Measurements from ENCODE around the gene RAB20. TPM values are rescaled to one million over a fixed set of nuclear protein-coding genes. Genes with fewer than 3 reads are reported as not detected.

Gene RAB20
- polyA plus RNA-seq, 1 donor (not counting 4 experiments of a cell fraction or from before 2014, with no cell fraction given), result 4.3 TPM

DNA sequence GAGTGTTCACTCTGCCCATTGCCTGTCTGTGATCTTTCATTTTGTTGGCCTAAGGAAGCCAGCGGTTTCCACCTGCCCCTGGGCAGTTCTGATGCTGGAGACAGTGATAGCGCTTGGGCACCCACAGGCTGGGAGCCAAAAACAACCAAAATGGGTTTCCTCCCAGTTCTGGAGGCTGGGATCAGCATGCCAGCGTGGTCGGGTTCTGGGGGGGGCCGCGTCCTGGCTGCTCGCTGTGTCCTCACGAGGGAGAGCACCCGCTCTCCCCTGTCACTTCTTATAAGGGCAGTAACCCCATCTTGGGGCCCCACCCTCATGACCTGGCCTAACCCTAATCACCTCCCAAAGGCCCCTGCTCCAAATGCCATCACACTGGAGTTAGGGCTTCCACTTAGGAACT is 67.9 kb downstream of the RAB20 start:
- Histone ChIP-seq H3K9me1 (ENCODE audit: control insufficient read depth, extremely low read depth, insufficient read depth, low read length) (no peaks in the 10 kb centered on the region), H3K4me3 (ENCODE audit: control insufficient read depth in 2 of 3, extremely low read depth in 1 of 3, insufficient read depth in 2 of 3, low read depth in 1 of 3, low read length in 3 of 3) (no peak overlapping the region), H3K27me3 (ENCODE audit: control insufficient read depth, extremely low read depth, insufficient read depth, low read length) (no peaks in the 10 kb centered on the region), H4K20me1 (ENCODE audit: control insufficient read depth, extremely low read depth, insufficient read depth, low read length) (no peaks in the 10 kb centered on the region), H2AFZ (ENCODE audit: control insufficient read depth, low read length) (no peak overlapping the region), H3K9me3 (ENCODE audit: control insufficient read depth, low read depth, low read length) (no peaks in the 10 kb centered on the region), H3K79me2 (ENCODE audit: control insufficient read depth, insufficient read depth, low read length) (no peaks in the 10 kb centered on the region), H3K4me2 (ENCODE audit: control insufficient read depth, extremely low read depth, insufficient read depth, low read depth, low read length) (no peak overlapping the region), H3K27ac (ENCODE audit: control insufficient read depth, insufficient read depth, low read length) (no peak overlapping the region), H3K9ac (ENCODE audit: control insufficient read depth, extremely low read depth, insufficient read depth, low read length) (no peak overlapping the region), H3K4me1 (ENCODE audit: control insufficient read depth, extremely low read depth, insufficient read depth, low read length) (no peaks in the 10 kb centered on the region), H3K36me3 (ENCODE audit: control insufficient read depth in 2 of 2, extremely low read depth in 1 of 2, insufficient read depth in 2 of 2, low read length in 2 of 2) (peaks cover 15 to 50% of the 10 kb centered on the region in 2 experiments)
- TF ChIP-seq, protein P1, sequence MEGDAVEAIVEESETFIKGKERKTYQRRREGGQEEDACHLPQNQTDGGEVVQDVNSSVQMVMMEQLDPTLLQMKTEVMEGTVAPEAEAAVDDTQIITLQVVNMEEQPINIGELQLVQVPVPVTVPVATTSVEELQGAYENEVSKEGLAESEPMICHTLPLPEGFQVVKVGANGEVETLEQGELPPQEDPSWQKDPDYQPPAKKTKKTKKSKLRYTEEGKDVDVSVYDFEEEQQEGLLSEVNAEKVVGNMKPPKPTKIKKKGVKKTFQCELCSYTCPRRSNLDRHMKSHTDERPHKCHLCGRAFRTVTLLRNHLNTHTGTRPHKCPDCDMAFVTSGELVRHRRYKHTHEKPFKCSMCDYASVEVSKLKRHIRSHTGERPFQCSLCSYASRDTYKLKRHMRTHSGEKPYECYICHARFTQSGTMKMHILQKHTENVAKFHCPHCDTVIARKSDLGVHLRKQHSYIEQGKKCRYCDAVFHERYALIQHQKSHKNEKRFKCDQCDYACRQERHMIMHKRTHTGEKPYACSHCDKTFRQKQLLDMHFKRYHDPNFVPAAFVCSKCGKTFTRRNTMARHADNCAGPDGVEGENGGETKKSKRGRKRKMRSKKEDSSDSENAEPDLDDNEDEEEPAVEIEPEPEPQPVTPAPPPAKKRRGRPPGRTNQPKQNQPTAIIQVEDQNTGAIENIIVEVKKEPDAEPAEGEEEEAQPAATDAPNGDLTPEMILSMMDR (optimal IDR thresholded peaks at IDR 0.05 in 1 of 3, IDR thresholded peaks at IDR 0.05 in 1 of 3, conservative IDR thresholded peaks at IDR 0.05 in 1 of 3; ENCODE audit: extremely low read depth in 1 of 3, insufficient read depth in 2 of 3, low read length in 3 of 3), result no peak
- no peak for TF ChIP-seq EZH2 (IDR thresholded peaks at IDR 0.05; ENCODE audit: low read length)
- no peak for DNase-seq (ENCODE audit: low read depth, low spot score)
- FAIRE-seq, result no peak
- dilution Hi-C loops (cut with MboI; ENCODE audit: extremely low pct_ligation_motif_present, low sequenced_read_pairs), result no loop called here

DNA sequence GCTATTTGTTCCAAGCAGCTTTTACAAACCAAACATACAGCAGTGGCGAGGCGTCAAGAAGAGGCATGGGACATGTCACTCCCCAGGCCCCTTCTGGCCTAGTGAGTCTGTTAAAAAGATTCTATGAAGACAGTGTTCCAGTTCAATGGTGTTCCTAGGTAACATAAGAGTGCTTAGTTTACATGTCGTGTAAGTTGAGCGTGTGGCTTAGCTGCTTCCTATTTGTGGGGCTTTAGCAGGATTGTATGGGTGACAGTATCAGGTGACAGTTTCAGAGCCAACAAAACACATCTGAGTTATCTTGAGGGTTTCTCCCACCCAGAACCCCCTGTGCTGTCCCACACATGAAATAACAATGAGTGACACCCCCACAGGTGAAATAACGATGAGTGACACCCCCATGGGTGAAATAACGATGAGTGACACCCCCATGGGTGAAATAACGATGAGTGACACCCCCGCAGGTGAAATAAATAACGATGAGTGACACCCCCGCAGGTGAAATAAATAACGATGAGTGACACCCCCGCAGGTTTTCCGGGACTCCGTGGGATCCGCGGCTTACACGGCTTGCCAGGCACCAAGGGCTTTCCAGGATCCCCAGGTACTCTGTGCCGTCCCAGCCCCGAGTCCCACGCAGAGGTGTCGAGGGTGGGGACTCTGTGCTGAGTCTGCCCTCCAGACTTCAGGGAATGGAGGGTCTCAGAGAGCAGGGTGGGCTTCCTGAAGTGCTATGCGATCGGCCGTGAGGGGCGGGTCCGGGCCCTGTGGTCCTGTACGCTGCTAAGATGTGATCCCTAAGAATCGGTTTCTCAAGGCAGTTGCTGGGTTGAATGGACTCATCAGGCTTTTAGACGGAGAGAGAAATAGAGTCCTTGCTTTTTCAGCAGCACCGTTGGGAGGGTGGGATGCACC is 68.6 kb downstream of the RAB20 start:
- TF ChIP-seq, protein P1 (optimal IDR thresholded peaks at IDR 0.05 in 1 of 3, IDR thresholded peaks at IDR 0.05 in 1 of 3, conservative IDR thresholded peaks at IDR 0.05 in 1 of 3; ENCODE audit: extremely low read depth in 1 of 3, insufficient read depth in 2 of 3, low read length in 3 of 3), result no peak
- TF ChIP-seq EZH2 (IDR thresholded peaks at IDR 0.05; ENCODE audit: low read length), result no peak
- dilution Hi-C loops (cut with MboI; ENCODE audit: extremely low pct_ligation_motif_present, low sequenced_read_pairs), result no loop called here
- Histone ChIP-seq H3K4me2 (ENCODE audit: control insufficient read depth, extremely low read depth, insufficient read depth, low read depth, low read length) (no peak overlapping the region), H3K9me1 (ENCODE audit: control insufficient read depth, extremely low read depth, insufficient read depth, low read length) (no peaks in the 10 kb centered on the region), H3K9ac (ENCODE audit: control insufficient read depth, extremely low read depth, insufficient read depth, low read length) (no peak overlapping the region), H4K20me1 (ENCODE audit: control insufficient read depth, extremely low read depth, insufficient read depth, low read length) (no peaks in the 10 kb centered on the region), H3K4me3 (ENCODE audit: control insufficient read depth in 2 of 3, extremely low read depth in 1 of 3, insufficient read depth in 2 of 3, low read depth in 1 of 3, low read length in 3 of 3) (no peak overlapping the region), H3K79me2 (ENCODE audit: control insufficient read depth, insufficient read depth, low read length) (no peaks in the 10 kb centered on the region), H3K27me3 (ENCODE audit: control insufficient read depth, extremely low read depth, insufficient read depth, low read length) (no peaks in the 10 kb centered on the region), H3K27ac (ENCODE audit: control insufficient read depth, insufficient read depth, low read length) (no peak overlapping the region), H3K9me3 (ENCODE audit: control insufficient read depth, low read depth, low read length) (no peaks in the 10 kb centered on the region), H3K36me3 (ENCODE audit: control insufficient read depth in 2 of 2, extremely low read depth in 1 of 2, insufficient read depth in 2 of 2, low read length in 2 of 2) (peaks cover 14 to 47% of the 10 kb centered on the region in 2 experiments), H2AFZ (ENCODE audit: control insufficient read depth, low read length) (no peak overlapping the region), H3K4me1 (ENCODE audit: control insufficient read depth, extremely low read depth, insufficient read depth, low read length) (no peaks in the 10 kb centered on the region)
- no peak for DNase-seq (ENCODE audit: low read depth, low spot score)
- FAIRE-seq, result no peak

All from keratinocyte (primary cell).